ENCODE data around the gene ZNF526.
"Not testable (repeated sequence)": the region's sequence is repeated elsewhere in the genome, so short reads cannot be mapped to it uniquely, and the experiment has no call there.

Gene ZNF526

GRCh38 chr19:42261763-42262162, 41.7 kb downstream of the ZNF526 start:
- no peak for DNase-seq (ENCODE audit: low read depth in 2 of 2)

DNA sequence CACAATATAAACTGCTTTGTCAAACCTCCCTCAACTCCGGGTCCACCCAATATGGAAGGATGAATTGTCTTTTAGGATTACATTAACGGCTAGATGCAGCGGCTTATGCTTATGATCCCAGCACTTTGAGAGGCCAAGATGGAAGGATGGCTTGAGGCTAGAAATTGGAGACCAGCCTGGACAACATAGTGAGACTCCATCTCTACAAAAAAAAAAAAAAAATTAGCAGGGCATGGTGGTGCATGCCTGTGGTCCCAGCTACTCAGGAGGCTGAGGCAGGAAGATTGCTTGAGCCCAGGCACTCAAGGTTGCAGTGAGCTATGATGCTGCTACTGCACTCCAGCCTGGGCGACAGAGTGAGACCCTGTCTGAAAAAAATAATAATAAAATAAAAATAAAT, 46.0 kb downstream of the ZNF526 start:
- DNase-seq (ENCODE audit: low read depth in 2 of 2): not testable (repeated sequence)

GRCh38 chr19:42266928-42267603, 47.0 kb downstream of the ZNF526 start:
- DNase-seq (ENCODE audit: low read depth in 2 of 2): not testable (repeated sequence)

DNA sequence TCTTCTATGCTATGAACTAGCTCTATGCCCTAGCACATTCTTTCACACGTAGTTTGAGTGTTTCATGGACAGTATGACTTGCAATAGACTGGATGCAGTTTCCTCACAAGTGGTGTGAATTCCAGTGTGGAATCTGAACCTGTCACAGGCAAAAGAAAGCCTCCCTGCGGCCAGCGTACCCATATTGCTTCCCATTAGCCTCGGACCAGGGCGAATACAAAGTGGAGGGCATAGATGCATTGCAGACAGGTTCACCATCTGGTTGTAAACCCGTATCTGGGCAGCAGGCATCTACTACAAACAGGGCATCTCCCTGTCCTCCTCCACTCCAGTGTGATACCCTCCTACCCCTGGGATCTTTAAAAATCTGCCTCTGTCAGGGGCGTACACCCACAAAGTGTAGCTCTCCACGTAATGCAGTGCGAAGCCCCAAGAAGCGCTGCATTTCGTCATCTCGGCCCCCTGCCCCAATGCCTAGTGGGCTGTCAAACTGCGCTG, 47.6 kb downstream of the ZNF526 start:
- DNase-seq (ENCODE audit: low read depth in 2 of 2): no peak

- DNase-seq (ENCODE audit: low read depth in 2 of 2): peak; percentile 95 to 96
These were observed 48.1 kb downstream of the ZNF526 start for GRCh38 chr19:42268142-42268703.

- peak; percentile 97 to 98 for DNase-seq (ENCODE audit: low read depth in 2 of 2)
These were observed 48.8 kb downstream of the ZNF526 start, which contains the start of gene CIC for GRCh38 chr19:42268704-42269477. CIC (plus strand) TSS chr19:42269252; CDS start chr19:42271784, 2,532 bp downstream.

DNA sequence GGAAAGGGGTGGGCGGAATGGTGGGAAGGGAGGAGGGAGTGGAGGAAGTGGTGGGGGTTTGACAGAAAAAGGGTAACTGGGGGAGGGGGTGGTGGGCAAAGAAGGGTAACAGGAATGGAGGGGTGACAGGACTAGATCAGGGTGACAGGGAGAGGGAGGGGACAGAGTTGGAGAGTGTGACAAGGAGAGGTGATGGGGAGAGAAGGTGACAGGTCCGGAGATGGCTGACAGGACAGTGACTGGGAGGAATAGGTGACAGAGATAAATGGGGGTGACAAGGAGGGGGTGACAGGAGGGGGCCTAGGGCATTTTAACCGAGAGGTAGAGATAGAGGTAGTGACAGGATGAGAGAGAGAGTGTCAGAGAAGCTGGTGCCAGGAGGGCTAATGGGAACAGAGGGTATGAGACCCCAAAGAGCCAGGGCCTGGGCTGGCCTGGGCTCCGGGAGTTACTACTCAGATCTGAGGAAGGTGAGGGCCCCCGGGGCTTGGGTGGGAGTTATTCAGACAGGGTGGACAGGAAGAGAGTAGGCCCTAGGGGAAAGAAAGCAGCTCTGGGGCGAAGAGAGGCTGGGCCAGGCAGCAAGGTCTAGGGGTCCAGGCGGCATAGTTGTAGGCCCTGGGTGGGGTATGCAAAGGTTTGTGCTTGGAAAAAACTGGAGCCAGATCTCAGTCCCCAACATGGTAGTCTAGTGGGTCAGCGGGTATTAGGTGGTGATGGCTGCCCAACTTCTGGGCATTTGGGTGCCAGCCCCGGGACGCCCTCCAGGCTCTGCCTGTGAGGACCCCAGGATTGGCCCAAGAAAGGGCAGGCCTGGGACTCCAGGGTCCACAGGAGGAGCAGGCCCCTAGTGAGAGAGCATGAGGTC, 49.6 kb downstream of the ZNF526 start:
- no peak for DNase-seq (ENCODE audit: low read depth in 2 of 2)

DNA sequence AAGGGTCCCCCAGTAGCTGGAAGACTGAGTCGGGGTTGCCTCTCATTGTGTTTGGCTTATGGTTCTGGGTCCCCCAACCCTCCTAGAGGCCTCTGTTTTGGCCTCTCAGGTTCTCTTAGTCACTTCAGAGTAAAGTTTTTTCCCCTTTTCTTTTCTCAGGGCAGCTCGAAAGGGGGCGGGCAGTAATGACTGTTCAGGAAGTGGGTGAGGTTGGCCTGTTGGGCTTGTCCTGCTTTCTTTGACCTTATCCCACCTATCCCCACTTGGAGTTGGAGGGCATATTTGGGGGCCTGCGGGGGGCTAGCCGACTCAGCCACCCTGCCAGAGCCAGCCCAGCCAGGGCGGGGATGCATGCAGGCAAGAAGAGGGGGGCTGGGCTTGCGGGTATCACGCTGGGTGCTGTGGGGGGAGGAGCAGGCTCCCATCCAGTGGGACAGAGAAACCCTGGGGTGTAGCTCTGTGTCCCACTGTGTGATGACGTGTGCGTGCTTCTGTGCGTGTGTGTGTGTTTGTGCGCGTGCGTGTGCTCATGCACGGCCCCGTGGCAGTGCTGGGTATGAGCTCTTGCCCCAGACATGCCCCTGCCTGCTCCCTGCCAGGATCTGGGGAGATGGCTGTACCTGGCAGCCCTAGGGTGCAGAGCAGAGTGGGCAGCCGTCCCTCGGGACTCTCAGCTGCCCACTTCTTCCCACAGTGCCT, 50.4 kb downstream of the ZNF526 start:
- peak in 1 of 2 donors; percentile 52 for DNase-seq (ENCODE audit: low read depth in 2 of 2)

- DNase-seq (ENCODE audit: low read depth in 2 of 2): no peak
These were observed 50.9 kb downstream of the ZNF526 start for GRCh38 chr19:42271045-42271419.

GRCh38 chr19:42271861-42272534, 51.9 kb downstream of the ZNF526 start:
- no peak for DNase-seq (ENCODE audit: low read depth in 2 of 2)

GRCh38 chr19:42272535-42272897, 52.4 kb downstream of the ZNF526 start:
- DNase-seq (ENCODE audit: low read depth in 2 of 2): no peak

- DNase-seq (ENCODE audit: low read depth in 2 of 2): no peak
These were observed 52.9 kb downstream of the ZNF526 start for GRCh38 chr19:42272989-42273406.

DNA sequence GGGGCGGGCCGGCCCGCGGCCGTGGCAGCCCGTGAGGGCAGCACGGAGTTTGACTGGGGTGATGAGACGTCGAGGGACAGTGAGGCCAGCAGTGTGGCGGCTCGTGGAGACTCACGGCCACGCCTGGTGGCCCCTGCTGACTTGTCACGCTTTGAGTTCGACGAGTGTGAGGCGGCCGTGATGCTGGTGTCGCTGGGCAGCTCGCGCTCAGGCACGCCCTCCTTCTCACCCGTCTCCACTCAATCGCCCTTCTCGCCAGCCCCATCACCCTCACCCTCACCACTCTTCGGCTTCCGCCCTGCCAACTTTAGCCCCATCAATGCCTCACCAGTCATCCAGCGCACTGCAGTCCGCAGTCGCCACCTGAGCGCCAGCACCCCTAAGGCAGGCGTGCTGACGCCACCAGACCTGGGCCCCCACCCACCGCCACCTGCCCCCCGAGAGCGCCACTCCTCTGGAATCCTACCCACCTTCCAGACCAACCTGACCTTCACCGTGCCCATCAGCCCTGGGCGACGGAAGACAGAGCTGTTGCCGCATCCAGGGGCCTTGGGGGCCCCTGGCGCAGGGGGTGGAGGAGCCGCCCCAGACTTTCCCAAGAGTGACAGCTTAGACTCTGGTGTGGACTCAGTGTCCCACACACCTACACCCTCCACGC, 53.4 kb downstream of the ZNF526 start:
- no peak for DNase-seq (ENCODE audit: low read depth in 2 of 2)

GRCh38 chr19:42274065-42274682, 54.1 kb downstream of the ZNF526 start:
- no peak for DNase-seq (ENCODE audit: low read depth in 2 of 2)

GRCh38 chr19:42275103-42275502, 55.0 kb downstream of the ZNF526 start:
- DNase-seq (ENCODE audit: low read depth in 2 of 2): no peak

- no peak for DNase-seq (ENCODE audit: low read depth in 2 of 2)
These were observed 55.4 kb downstream of the ZNF526 start for GRCh38 chr19:42275517-42275916.

GRCh38 chr19:42276284-42276683, 56.2 kb downstream of the ZNF526 start:
- DNase-seq (ENCODE audit: low read depth in 2 of 2): no peak

DNA sequence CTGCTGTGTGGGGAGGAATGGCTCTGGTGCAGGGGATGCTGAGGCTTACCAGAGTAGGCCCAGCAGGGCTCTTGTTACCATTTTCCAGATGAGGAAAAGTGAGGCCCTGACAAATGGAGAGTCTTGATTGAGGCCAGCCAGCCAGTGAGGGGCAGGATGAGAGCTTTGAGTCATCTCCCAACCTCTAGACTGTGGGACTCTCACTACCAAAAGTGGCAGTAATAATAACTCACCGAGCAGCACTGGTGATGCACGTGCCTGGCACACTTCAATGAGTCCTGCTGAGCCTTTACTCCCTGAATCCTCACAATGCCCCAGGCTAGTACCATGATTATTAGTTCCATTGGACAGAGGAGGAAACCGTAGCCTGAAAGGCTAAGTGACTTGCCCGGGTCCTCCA, 56.7 kb downstream of the ZNF526 start:
- DNase-seq (ENCODE audit: low read depth in 2 of 2): no peak

All from stimulated activated CD8-positive, alpha-beta memory T cell treated with anti-CD3 and anti-CD28 coated beads, Interleukin-2, amount 100 ng/mL, for 48 hours (primary cell).